HEK293 (cell line): ENCODE data around the gene VKORC1.

ENCODE experiments used
- CTCF ChIP-seq: fragments of 450-650 bp; formaldehyde crosslinking; IDR thresholded peaks from 2 replicates; pipeline ENCODE4 v1.5.1; 2016; ENCODE audit warnings: missing biosample characterization, missing genetic modification characterization
- ZNF280C ChIP-seq: fragments of 450-650 bp; formaldehyde crosslinking; IDR thresholded peaks from 2 replicates; pipeline ENCODE4 v1.5.1; 2016; ENCODE audit warnings: missing biosample characterization, missing genetic modification characterization
- ZNF354C ChIP-seq: fragments of 450-650 bp; formaldehyde crosslinking; IDR thresholded peaks from 2 replicates; pipeline ENCODE4 v1.5.1; 2016; ENCODE audit warnings: missing biosample characterization, missing genetic modification characterization, low read depth, borderline replicate concordance

- no peak for TF ChIP-seq ZNF354C
- TF ChIP-seq ZNF280C (tag by site-specific recombination) = no peak
- no peak for TF ChIP-seq CTCF (tag by site-specific recombination)
Measured at GRCh38 chr16:31130336-31130891, 35.8 kb upstream of the VKORC1 start.
